Measurements from ENCODE around the gene SELENOO.

SELENOO gene

DNA sequence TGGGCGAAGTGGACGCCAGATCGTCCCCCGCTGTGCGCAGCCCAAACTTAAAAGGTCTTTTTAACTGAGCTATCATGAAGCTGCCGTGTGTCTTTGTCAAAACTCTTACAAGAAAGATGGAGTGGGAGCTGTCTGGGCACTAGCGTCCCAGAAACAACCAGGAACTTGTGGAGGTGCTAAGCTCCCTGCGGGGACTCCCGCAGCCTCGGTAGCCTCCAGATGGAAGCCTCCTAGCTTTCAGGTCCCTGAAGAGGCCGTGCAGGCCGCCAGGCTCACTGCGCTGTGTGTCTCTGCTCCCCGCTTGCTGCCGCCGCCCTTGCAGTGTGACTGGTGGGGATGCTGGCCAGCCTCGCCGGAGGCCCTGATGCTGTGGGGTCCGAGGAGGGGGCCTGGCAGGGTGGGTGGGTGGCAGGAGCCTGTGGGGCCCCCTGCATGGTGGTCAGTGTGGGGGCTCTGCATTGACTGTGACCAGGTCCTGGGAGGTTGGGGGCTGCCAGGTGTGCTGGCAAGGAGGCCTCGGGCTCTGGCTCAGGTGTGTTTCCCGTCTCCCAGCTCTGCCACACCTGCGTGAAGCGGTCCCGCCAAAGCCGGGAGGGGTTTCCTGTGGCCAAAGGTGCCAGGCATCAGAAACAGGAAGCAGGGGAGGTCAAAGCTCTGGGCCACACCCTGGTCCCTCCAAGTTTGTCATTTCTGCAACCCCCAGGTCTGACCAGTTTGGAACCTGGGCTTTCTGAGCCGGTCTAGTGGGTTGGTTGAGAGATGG, 13.9 kb upstream of the SELENOO start:
- TF ChIP-seq, protein P1, sequence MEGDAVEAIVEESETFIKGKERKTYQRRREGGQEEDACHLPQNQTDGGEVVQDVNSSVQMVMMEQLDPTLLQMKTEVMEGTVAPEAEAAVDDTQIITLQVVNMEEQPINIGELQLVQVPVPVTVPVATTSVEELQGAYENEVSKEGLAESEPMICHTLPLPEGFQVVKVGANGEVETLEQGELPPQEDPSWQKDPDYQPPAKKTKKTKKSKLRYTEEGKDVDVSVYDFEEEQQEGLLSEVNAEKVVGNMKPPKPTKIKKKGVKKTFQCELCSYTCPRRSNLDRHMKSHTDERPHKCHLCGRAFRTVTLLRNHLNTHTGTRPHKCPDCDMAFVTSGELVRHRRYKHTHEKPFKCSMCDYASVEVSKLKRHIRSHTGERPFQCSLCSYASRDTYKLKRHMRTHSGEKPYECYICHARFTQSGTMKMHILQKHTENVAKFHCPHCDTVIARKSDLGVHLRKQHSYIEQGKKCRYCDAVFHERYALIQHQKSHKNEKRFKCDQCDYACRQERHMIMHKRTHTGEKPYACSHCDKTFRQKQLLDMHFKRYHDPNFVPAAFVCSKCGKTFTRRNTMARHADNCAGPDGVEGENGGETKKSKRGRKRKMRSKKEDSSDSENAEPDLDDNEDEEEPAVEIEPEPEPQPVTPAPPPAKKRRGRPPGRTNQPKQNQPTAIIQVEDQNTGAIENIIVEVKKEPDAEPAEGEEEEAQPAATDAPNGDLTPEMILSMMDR (IDR thresholded peaks at IDR 0.05; ENCODE audit: extremely low read depth, insufficient read depth, missing control alignments): no peak
- in situ Hi-C loops (cut with MboI; ENCODE audit: low pct_unique_long_range_greater_than_20kb, low sequenced_read_pairs, unreplicated experiment): no loop called here
- DNase-seq (ENCODE audit: low spot score): no peak

DNA sequence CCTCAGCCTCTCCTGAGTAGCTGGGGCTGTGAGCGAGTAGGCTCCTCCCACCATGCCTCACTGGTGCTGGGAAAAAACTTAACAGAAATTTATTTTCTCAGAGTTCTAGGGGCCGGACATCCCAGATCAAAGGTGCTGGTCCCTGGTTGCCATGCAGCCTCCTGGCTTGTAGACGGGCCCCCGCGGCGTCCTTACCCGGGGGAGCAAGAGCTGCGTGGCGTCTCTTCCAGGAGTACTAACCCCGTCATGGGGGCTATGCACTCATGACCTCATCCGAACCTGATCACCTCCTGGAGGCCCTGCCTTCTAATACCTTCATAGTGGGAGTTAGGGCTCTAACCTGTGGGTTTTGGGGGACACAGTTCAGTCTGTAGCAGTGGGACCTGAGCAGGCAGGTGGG, 12.5 kb upstream of the SELENOO start:
- TF ChIP-seq, protein P1 (IDR thresholded peaks at IDR 0.05; ENCODE audit: extremely low read depth, insufficient read depth, missing control alignments): no peak
- in situ Hi-C loops (cut with MboI; ENCODE audit: low pct_unique_long_range_greater_than_20kb, low sequenced_read_pairs, unreplicated experiment): no loop called here
- DNase-seq (ENCODE audit: low spot score): no peak

DNA sequence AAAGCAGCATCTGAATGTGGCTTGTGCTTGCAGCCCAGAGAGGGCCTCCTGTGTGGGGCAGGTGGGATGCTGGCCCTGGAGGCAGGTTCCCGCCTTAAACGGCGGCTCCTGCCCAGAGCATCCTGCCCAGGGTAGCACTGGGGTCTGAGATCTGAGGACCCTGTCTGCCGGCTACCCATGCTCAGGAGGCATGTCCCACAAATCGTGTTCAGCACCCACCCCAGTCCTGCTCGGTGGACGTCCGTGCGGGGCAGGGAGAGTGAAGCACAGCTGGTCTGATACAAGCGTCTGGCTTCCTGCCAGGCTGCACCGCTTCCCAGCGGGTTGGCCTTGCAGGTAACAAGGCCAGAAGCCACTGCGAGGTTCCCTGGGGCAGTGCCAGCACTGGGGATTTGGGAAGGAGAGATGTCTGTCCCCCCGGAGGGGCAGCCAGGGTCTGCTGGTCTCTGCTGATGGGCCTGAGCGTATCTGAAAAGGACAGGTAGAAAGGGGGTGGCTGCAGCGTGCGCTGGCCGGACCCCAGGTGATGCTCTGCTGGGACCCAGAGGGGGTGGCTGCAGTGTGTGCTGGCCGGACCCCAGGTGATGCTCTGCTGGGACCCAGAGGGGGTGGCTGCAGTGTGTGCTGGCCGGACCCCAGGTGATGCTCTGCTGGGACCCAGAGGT, 11.5 kb upstream of the SELENOO start:
- TF ChIP-seq, protein P1 (IDR thresholded peaks at IDR 0.05; ENCODE audit: extremely low read depth, insufficient read depth, missing control alignments): no peak
- no peak for DNase-seq (ENCODE audit: low spot score)
- in situ Hi-C loops (cut with MboI; ENCODE audit: low pct_unique_long_range_greater_than_20kb, low sequenced_read_pairs, unreplicated experiment): no loop called here

DNA sequence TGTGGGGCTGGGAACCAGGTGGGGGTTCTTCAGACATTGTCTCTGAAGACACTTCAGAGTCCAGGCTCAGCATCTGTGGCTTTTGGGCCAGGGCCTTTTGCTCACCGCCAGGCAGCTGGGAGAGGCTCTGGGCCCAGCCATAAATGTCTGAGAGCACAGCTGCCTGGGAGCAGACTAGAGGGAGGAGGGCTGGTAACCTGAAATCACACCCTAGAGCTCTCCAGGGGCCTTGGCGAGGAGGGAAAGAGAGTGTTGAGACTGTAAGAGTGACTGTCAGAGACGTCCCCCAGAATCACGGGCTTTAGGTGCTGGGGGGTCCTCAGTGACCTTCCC, 11.0 kb upstream of the SELENOO start:
- DNase-seq (ENCODE audit: low spot score): no peak
- TF ChIP-seq, protein P1 (IDR thresholded peaks at IDR 0.05; ENCODE audit: extremely low read depth, insufficient read depth, missing control alignments): no peak
- in situ Hi-C loops (cut with MboI; ENCODE audit: low pct_unique_long_range_greater_than_20kb, low sequenced_read_pairs, unreplicated experiment): no loop called here

DNA sequence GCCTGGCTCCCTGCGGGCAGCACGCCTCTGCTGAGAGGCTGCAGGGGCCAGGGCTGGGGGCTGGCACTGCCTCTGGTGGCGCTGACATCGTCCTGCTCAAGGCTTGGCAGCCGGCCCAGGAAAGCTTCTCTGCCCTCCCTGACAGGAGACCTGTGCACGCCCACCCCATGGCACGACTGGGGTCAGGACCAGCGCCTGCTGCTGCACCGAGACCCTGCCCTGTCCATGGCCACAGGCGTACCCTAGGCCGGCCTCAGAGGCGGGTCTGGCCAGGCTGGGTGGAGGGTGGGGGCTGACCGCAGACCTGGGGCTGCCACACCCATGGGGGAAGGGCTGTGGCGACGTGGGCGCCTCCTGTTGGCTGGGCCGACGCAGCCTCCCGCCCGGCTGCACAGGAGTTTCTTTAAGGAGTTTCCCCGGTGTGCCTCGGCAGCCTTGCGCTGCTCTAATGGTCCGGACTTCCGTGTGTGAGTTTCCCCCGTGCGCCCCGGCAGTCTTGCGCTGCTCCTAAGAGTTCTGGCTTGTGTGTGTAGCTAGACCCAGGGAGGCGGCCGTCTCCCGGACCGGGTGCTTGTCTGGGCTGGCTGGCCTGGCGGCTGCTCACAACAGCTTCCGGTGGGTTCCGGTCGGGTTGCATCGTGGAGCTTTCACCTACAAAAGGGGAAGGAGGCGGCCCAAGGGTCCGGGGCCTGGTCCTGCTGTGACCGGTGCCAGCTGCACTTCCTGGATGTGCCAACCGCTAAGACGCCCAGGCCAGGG, 10.4 kb upstream of the SELENOO start:
- in situ Hi-C loops (cut with MboI; ENCODE audit: low pct_unique_long_range_greater_than_20kb, low sequenced_read_pairs, unreplicated experiment): no loop called here
- DNase-seq (ENCODE audit: low spot score): peak; percentile 89
- TF ChIP-seq, protein P1 (IDR thresholded peaks at IDR 0.05; ENCODE audit: extremely low read depth, insufficient read depth, missing control alignments): peak; percentile 45

DNA sequence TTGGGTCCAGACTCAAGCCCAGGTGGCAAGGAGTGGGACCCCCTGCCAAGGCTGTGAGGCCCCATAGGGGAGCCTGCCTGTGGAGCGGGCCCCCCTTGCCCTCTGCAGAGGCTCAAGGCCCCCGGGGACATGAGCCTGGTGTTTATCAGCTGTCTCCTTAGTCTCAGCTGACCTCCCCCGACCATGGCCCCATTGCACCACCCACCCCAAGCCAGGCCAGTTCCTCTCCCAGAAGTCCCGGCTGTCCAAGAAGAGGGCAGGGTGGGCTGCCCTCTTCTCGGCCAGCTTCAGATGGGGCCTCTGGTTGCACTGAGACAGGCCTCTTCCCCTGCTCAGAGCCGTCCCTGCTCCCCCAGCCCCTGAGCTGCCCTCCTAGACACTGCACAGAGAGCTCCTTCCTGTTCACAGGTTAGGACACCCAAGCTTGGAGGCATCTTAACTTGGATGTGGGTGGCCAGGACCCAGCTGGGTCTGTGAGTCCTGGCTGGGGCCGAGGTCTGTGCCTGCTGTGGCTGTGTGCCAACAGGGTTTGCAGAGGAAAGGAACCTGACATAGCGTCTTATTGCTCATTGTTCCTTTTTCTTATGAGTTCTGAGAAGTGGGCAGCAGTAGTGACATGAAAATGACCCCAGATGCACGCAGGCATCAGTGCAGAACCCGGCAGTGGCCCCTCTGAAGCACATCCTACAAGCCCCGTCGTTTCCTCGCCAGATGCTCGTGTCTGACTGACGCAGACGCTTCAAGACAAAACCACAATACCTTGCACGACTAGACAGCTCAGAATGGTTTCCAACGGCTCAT, 9.7 kb upstream of the SELENOO start:
- peak; percentile 86 for DNase-seq (ENCODE audit: low spot score)
- TF ChIP-seq, protein P1 (IDR thresholded peaks at IDR 0.05; ENCODE audit: extremely low read depth, insufficient read depth, missing control alignments): no peak
- in situ Hi-C loops (cut with MboI; ENCODE audit: low pct_unique_long_range_greater_than_20kb, low sequenced_read_pairs, unreplicated experiment): no loop called here

Measured in GM13977 (cell line).